ENCODE results near the gene STRN. TPM values are rescaled to one million over a fixed set of nuclear protein-coding genes. Genes with fewer than 3 reads are reported as not detected.
"Not testable (repeated sequence)": the region's sequence is repeated elsewhere in the genome, so short reads cannot be mapped to it uniquely, and the experiment has no call there.

The STRN gene, protein sequence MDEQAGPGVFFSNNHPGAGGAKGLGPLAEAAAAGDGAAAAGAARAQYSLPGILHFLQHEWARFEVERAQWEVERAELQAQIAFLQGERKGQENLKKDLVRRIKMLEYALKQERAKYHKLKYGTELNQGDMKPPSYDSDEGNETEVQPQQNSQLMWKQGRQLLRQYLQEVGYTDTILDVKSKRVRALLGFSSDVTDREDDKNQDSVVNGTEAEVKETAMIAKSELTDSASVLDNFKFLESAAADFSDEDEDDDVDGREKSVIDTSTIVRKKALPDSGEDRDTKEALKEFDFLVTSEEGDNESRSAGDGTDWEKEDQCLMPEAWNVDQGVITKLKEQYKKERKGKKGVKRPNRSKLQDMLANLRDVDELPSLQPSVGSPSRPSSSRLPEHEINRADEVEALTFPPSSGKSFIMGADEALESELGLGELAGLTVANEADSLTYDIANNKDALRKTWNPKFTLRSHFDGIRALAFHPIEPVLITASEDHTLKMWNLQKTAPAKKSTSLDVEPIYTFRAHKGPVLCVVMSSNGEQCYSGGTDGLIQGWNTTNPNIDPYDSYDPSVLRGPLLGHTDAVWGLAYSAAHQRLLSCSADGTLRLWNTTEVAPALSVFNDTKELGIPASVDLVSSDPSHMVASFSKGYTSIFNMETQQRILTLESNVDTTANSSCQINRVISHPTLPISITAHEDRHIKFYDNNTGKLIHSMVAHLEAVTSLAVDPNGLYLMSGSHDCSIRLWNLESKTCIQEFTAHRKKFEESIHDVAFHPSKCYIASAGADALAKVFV
- total RNA-seq: 25.4 TPM
- polyA plus RNA-seq (ENCODE audit: insufficient read depth in 1 of 8, insufficient read length in 8 of 8, low replicate concordance in 1 of 8): 10 to 100 TPM; 12.2 to 22.4 (median 19.6) TPM
- long read RNA-seq, donor 1: 0 reads
- long read RNA-seq, donor 2: 0 reads
- long read RNA-seq, donor 3: 0 reads
- long read RNA-seq, donor 4, full-length matches to known transcripts: 1 of 1 reads
- long read RNA-seq, donor 4, partial matches to known transcripts: 0 of 1 reads
- long read RNA-seq, donor 4, other reads (novel, unspliced or antisense): 0 of 1 reads
- long read RNA-seq, donor 5, full-length matches to known transcripts: 3 of 3 reads
- long read RNA-seq, donor 5, partial matches to known transcripts: 0 of 3 reads
- long read RNA-seq, donor 5, other reads (novel, unspliced or antisense): 0 of 3 reads
- long read RNA-seq, donor 6: 0 reads
- long read RNA-seq, donor 7: 0 reads
- long read RNA-seq, donor 8, full-length matches to known transcripts: 1 of 1 reads
- long read RNA-seq, donor 8, partial matches to known transcripts: 0 of 1 reads
- long read RNA-seq, donor 8, other reads (novel, unspliced or antisense): 0 of 1 reads
- long read RNA-seq, donor 9: 0 reads
- long read RNA-seq, donor 10, full-length matches to known transcripts: 1 of 1 reads
- long read RNA-seq, donor 10, partial matches to known transcripts: 0 of 1 reads
- long read RNA-seq, donor 10, other reads (novel, unspliced or antisense): 0 of 1 reads
- long read RNA-seq, donor 11, full-length matches to known transcripts: 1 of 7 reads
- long read RNA-seq, donor 11, partial matches to known transcripts: 6 of 7 reads
- long read RNA-seq, donor 11, other reads (novel, unspliced or antisense): 0 of 7 reads

DNA sequence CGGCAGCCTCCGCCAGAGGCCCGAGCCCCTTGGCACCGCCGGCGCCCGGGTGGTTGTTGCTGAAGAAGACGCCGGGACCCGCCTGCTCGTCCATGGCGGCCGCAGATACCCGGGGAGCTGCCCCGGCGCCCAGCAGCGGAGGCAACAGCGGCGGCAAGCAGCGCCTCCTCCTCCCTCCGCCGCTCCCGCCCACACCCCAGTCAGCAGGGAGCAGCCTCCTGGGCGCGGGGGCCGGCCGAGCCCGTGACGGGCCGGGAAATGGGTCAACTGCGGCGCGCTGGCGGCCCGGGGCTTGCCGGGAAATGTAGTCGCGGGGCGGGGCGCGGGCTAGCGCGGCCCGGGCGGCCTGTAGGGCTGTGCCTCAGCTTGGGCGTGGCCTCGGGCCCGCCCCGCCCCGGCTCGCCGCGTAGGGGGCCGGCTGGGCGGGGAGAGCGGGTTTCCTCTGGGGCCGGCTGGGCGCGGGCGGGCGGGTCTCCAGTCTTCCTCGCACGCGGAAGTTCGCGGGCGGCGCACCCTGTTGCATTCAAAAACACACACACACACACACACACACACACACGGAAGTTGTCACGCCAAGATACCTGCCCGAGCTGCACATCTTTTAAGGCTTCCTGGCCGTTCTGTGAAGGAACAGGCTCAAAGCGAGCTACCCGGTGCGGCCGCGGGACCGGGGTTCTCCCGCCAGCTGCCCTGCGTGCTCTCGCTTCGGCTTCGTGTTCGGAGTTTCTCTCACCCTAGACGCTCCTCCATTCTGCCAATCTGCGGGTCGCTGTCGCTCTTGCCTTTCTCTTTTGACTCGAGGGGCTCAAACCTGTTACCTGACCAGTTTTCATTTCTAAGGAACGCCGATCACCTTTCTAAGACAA is at the start of gene STRN:
STRN (minus strand) TSS at position 167 of the 866 bp plus-strand sequence; CDS start at position 94, 73 bp downstream.
- H3K36me3 ChIP-seq (ENCODE audit: control insufficient read depth, insufficient read depth, low read length): no peaks in the 10 kb centered on the region
- peaks cover 10% of the 10 kb centered on the region for H3K4me1 ChIP-seq (ENCODE audit: control insufficient read depth, insufficient read depth, low read length)
- H3K27me3 ChIP-seq (ENCODE audit: control insufficient read depth, insufficient read depth, low read length): no peaks in the 10 kb centered on the region
- no peaks in the 10 kb centered on the region for H3K9me3 ChIP-seq (replicated peaks; ENCODE audit: control insufficient read depth, low read depth, low read length)
- peak within 1 kb of the TSS; percentile 93 for H3K27ac ChIP-seq (ENCODE audit: low read length)
- WGBS (ENCODE audit: insufficient coverage): under 1% methylated on average over 70 of the region's 91 CpGs
- H3K4me3 ChIP-seq (ENCODE audit: low read length): peak within 1 kb of the TSS; percentile 78
- DNase-seq: peak; percentile 99

DNA sequence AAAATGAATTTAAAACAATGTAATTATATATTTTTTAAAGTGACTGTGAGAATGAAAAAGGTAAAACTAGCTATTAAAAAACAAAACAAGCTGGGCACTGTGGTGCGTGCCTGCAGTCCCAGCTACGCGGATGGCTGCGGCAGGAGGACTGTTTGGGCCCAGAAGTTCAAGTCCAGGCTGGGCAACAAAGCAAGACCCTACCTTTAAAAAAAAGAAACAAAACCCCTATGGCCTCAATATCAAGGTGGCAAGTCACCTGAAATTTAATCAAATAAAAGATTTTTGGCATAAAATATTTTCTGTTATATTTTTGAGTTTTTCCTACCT is 46.9 kb upstream of the STRN start:
- no peak for DNase-seq
- H3K27ac ChIP-seq (ENCODE audit: low read length): no peak overlapping the region

DNA sequence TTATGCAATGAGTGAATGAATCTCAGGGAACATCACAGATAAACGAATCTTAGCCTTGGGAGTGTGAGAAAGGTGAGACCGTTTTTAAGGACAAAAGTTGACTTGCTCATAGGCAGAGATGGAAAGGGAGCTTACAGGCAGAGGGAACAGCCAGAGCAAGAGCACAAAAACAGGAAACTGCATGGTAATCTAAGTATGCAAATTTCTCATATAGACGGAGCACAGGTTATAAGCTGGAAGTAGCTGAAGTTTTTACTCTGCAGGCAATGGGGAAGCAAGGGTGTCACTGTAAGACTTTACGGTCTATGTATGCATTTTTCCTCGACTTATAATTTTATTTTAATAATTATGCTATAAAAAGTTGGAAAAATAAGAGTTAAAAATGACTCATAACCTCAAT is 44.8 kb upstream of the STRN start:
- Histone ChIP-seq H3K4me3 (ENCODE audit: low read length) (no peak overlapping the region), H3K27ac (ENCODE audit: low read length) (no peak overlapping the region), H3K27me3 (ENCODE audit: control insufficient read depth, insufficient read depth, low read length) (no peaks in the 10 kb centered on the region), H3K36me3 (ENCODE audit: control insufficient read depth, insufficient read depth, low read length) (peaks cover 19% of the 10 kb centered on the region), H3K9me3 (replicated peaks; ENCODE audit: control insufficient read depth, low read depth, low read length) (no peaks in the 10 kb centered on the region), H3K4me1 (ENCODE audit: control insufficient read depth, insufficient read depth, low read length) (no peaks in the 10 kb centered on the region)
- 74% methylated on average over 2 of the region's 5 CpGs for WGBS (ENCODE audit: insufficient coverage)
- no peak for DNase-seq

More for the DNA sequence above, 46.9 kb upstream of the STRN start:
- Histone ChIP-seq H3K4me1 (ENCODE audit: control insufficient read depth, insufficient read depth, low read length) (no peaks in the 10 kb centered on the region), H3K36me3 (ENCODE audit: control insufficient read depth, insufficient read depth, low read length) (peaks cover 17% of the 10 kb centered on the region), H3K9me3 (replicated peaks; ENCODE audit: control insufficient read depth, low read depth, low read length) (no peaks in the 10 kb centered on the region), H3K27me3 (ENCODE audit: control insufficient read depth, insufficient read depth, low read length) (no peaks in the 10 kb centered on the region), H3K4me3 (ENCODE audit: low read length) (no peak overlapping the region)
- no CpG with 5 or more reads among the region's 4 CpGs for WGBS (ENCODE audit: insufficient coverage)

DNA sequence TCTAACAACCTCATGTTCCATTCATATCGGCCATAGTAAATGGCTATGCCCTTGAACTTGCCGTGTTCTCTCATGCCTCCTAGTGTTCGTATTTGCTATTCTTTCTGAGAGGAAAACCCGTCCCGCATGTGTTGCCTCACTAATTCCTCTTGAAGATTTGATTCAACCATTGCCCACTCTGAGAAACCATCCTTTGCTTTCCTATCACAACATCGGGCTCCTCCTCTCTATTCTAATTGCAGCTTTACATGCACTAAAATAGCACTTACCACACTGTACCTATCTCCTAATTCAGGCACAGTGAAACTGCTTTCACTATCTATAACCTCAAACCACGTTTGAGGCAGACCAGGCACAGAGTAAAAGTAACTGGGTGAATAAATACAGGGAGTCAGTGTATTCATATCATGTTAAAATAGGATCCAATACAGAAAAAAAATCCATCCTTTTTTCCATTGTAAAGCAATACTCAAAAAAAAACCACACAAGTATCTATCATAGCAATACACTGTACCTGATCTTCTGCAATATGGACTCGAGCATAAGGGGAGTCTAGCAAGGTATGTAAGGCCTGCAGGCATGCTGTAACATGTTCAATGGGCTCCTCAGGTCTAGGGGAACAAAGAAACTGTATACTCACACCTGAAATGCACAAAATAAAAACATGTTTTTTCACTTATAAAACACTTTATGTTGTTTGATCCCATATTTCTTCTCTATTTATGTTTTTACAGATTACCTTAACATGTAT is 39.0 kb upstream of the STRN start:
- Histone ChIP-seq H3K36me3 (ENCODE audit: control insufficient read depth, insufficient read depth, low read length) (peaks cover 32% of the 10 kb centered on the region), H3K27me3 (ENCODE audit: control insufficient read depth, insufficient read depth, low read length) (no peaks in the 10 kb centered on the region), H3K4me3 (ENCODE audit: low read length) (no peak overlapping the region), H3K9me3 (replicated peaks; ENCODE audit: control insufficient read depth, low read depth, low read length) (no peaks in the 10 kb centered on the region), H3K27ac (ENCODE audit: low read length) (no peak overlapping the region), H3K4me1 (ENCODE audit: control insufficient read depth, insufficient read depth, low read length) (no peaks in the 10 kb centered on the region)
- 70% methylated on average over 6 of the region's 8 CpGs for WGBS (ENCODE audit: insufficient coverage)
- DNase-seq: peak; percentile 14

DNA sequence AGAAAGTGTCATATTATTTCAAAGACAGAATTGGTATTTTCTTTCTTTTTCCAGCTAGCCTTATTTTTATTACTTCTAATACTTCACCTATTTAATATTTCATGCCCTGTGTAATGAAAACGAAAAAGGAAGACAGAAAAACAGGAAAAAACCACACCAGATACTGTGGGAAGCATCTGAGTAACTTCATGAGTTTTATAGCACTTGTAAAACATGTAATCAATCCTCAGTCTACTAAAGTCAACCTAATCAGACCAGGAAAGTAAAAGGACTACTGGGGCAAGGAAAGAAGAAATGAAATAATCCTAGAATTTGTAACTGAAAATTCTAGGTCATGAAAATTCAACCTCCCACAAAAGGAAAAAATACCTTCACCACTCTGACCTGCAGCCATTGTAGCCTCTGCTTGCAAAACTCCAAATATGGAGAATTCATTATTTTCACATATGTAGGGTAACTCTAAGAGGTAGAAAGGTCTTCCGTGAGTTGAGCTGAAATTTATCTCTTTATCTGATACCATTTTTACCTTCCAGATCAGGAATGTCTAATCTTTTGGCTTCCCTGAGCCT is 34.7 kb upstream of the STRN start:
- H3K4me1 ChIP-seq (ENCODE audit: control insufficient read depth, insufficient read depth, low read length): no peaks in the 10 kb centered on the region
- no CpG with 5 or more reads among the region's 2 CpGs for WGBS (ENCODE audit: insufficient coverage)
- peaks cover 41% of the 10 kb centered on the region for H3K36me3 ChIP-seq (ENCODE audit: control insufficient read depth, insufficient read depth, low read length)
- no peaks in the 10 kb centered on the region for H3K9me3 ChIP-seq (replicated peaks; ENCODE audit: control insufficient read depth, low read depth, low read length)
- no peak overlapping the region for H3K27ac ChIP-seq (ENCODE audit: low read length)
- no peak for DNase-seq
- no peaks in the 10 kb centered on the region for H3K27me3 ChIP-seq (ENCODE audit: control insufficient read depth, insufficient read depth, low read length)
- no peak overlapping the region for H3K4me3 ChIP-seq (ENCODE audit: low read length)

DNA sequence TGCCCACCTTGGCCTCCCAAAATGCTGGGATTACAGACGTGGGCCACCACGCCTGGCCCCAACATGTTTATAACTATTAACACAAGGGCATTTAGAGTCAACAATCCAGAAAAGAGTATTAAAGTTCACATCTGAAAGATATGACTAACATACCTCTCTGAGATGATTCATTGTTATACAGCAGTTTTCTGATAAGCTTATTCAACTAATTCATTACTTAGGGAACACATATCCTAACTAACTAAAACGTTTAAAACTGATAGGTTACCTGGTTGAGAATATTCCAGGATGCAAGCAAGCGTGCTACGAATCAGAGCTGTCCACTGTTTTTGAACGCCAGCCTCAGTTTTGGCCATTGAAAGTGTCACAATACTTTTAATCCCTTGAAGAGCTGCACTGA is 34.0 kb upstream of the STRN start:
- WGBS (ENCODE audit: insufficient coverage): 93% methylated on average over 4 of the region's 6 CpGs
- Histone ChIP-seq H3K9me3 (replicated peaks; ENCODE audit: control insufficient read depth, low read depth, low read length) (no peaks in the 10 kb centered on the region), H3K27ac (ENCODE audit: low read length) (no peak overlapping the region), H3K4me1 (ENCODE audit: control insufficient read depth, insufficient read depth, low read length) (no peaks in the 10 kb centered on the region), H3K27me3 (ENCODE audit: control insufficient read depth, insufficient read depth, low read length) (no peaks in the 10 kb centered on the region), H3K4me3 (ENCODE audit: low read length) (no peak overlapping the region), H3K36me3 (ENCODE audit: control insufficient read depth, insufficient read depth, low read length) (peaks cover 38% of the 10 kb centered on the region)
- DNase-seq: no peak

DNA sequence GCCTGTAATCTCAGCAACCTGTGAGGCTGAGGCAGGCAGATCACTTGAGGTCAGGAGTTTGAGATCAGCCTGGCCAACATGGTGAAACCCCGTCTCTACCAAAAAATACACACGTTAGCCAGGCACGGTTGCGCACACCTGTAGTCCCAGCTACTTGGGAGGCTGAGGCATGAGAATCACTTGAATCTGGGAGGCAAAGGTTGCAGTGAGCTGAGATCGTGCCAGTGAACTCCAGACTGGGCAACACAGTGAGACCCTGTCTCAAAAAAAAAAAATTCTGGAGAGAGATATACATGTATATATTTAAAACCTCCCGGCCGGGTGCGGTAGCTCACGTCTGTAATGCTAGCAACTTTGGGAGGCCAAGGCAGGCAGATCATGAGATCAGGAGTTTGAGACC is 33.1 kb upstream of the STRN start:
- DNase-seq; H3K27ac ChIP-seq (ENCODE audit: low read length); H3K27me3 ChIP-seq (ENCODE audit: control insufficient read depth, insufficient read depth, low read length); H3K4me3 ChIP-seq (ENCODE audit: low read length); H3K4me1 ChIP-seq (ENCODE audit: control insufficient read depth, insufficient read depth, low read length); H3K9me3 ChIP-seq (replicated peaks; ENCODE audit: control insufficient read depth, low read depth, low read length): not testable (repeated sequence)
- peaks cover 31% of the 10 kb centered on the region for H3K36me3 ChIP-seq (ENCODE audit: control insufficient read depth, insufficient read depth, low read length)
- 98% methylated on average over 8 of the region's 9 CpGs for WGBS (ENCODE audit: insufficient coverage)

DNA sequence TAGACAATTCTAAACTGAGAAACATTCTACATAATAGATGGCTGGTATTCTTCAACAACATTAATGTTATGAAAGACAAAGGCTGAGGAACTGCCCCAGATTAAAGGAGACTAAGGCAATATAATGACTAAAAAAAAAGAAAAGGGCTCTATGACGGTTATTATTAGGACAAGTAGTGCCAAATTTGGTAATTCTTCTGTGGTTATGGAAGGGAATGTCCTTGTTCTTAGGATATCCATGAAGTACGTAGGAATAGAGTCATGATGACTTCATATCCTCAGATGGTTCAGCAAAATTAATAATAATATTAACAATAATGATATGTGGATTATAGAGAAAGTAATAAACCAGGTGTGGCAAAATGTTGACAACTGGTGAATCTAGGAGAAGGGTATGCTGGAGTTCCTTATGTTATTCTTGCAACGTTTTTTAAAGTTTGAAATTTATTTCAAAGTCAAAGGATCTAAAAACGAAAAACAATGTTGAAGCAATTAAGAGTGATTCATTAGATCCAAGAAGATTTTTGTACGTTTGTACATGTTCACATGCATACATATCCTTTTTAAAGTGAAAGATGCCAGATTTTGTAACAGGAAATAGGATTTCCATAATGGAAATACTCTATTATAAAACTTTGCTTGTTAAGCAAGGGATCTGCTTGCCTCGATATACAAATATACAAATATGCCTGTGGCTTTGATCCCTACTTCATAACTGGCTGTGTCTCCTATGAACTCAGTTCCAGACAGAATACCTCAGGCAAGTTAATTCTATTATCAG is 27.7 kb upstream of the STRN start:
- Histone ChIP-seq H3K27me3 (ENCODE audit: control insufficient read depth, insufficient read depth, low read length) (no peaks in the 10 kb centered on the region), H3K9me3 (replicated peaks; ENCODE audit: control insufficient read depth, low read depth, low read length) (no peaks in the 10 kb centered on the region), H3K27ac (ENCODE audit: low read length) (no peak overlapping the region), H3K36me3 (ENCODE audit: control insufficient read depth, insufficient read depth, low read length) (peaks cover 3% of the 10 kb centered on the region), H3K4me1 (ENCODE audit: control insufficient read depth, insufficient read depth, low read length) (no peaks in the 10 kb centered on the region), H3K4me3 (ENCODE audit: low read length) (no peak overlapping the region)
- no peak for DNase-seq
- 83% methylated on average over 1 of the region's 6 CpGs for WGBS (ENCODE audit: insufficient coverage)
